ENCODE data around the gene OR10A4. TPM values are rescaled to one million over a fixed set of nuclear protein-coding genes. Genes with fewer than 3 reads are reported as not detected.

Gene OR10A4
- polyA plus RNA-seq, 4 donors: not detected

- H3K27me3 ChIP-seq (ENCODE audit: control insufficient read depth in 3 of 3, insufficient read depth in 3 of 3, low read length in 3 of 3): no peaks in the 10 kb centered on the region
- H3K4me1 ChIP-seq (ENCODE audit: control insufficient read depth in 3 of 3, insufficient read depth in 2 of 3, low read depth in 1 of 3, low read length in 2 of 3): peaks cover 0 to 7% (median 0%) of the 10 kb centered on the region in 3 donors
- WGBS, 3 donors: 7 to 13% (median 13%) methylated on average over 11 of the region's 11 CpGs
- no peaks in the 10 kb centered on the region for H3K9me3 ChIP-seq (ENCODE audit: control insufficient read depth in 2 of 2, insufficient read depth in 1 of 2, low read depth in 1 of 2, low read length in 1 of 2)
- peak overlapping the region in 2 of 3 donors; percentile 58 to 92 for H3K27ac ChIP-seq (ENCODE audit: low read depth in 1 of 3, low read length in 2 of 3)
- peak; percentile 10 to 34 for DNase-seq
- peaks cover 0 to under 1% (median 0%) of the 10 kb centered on the region in 3 donors for H3K36me3 ChIP-seq (ENCODE audit: control insufficient read depth in 3 of 3, insufficient read depth in 2 of 3, low read depth in 1 of 3, low read length in 3 of 3)
- H3K4me3 ChIP-seq (ENCODE audit: low read depth in 1 of 3, low read length in 3 of 3): peak overlapping the region; percentile 37 to 84 (median 61)
- FAIRE-seq: no peak
Observed at GRCh38 chr11:6927030-6927617, 50.7 kb downstream of the OR10A4 start.

Other genes starting within 250 kb of the OR10A4 start
- gene DCHS1, start 220.8 kb upstream of the OR10A4 start, polyA plus RNA-seq: 10 to 100 TPM in 1 of 4 donors, 1 to 10 TPM in 1, under 1 TPM in 2; under 0.01 to 10.7 (median 3.6) TPM
- 10 to 100 TPM; 17.8 to 64.5 (median 34.2) TPM for gene MRPL17, start 193.3 kb upstream of the OR10A4 start, polyA plus RNA-seq
- under 1 TPM in 2 of 4 donors, not detected in 2; 0.07 to 0.09 TPM for gene OR2AG2, start 104.6 kb upstream of the OR10A4 start, polyA plus RNA-seq
- under 1 TPM in 1 of 4 donors, not detected in 3; 0.01 TPM for gene OR2AG1, start 93.6 kb upstream of the OR10A4 start, polyA plus RNA-seq
- under 1 TPM in 1 of 4 donors, not detected in 3; 0.03 TPM for gene OR6A2, start 76.9 kb upstream of the OR10A4 start, polyA plus RNA-seq
- gene OR10A5, start 30.9 kb upstream of the OR10A4 start, polyA plus RNA-seq: not detected
- gene OR10A2, start 13.6 kb upstream of the OR10A4 start, polyA plus RNA-seq: under 1 TPM in 1 of 4 donors, not detected in 3; 0.03 TPM
- gene OR2D2, start 15.9 kb downstream of the OR10A4 start, polyA plus RNA-seq: not detected
- gene OR2D3, start 44.4 kb downstream of the OR10A4 start, polyA plus RNA-seq: not detected
- 1 to 10 TPM in 2 of 4 donors, under 1 TPM in 2; 0.45 to 7.1 (median 1.4) TPM for gene ZNF215, start 49.8 kb downstream of the OR10A4 start, polyA plus RNA-seq
- 1 to 10 TPM in 1 of 4 donors, under 1 TPM in 2, not detected in 1; 0.27 to 6.8 (median 0.97) TPM for gene ZNF214, start 143.7 kb downstream of the OR10A4 start, polyA plus RNA-seq
- gene NLRP14, start 143.9 kb downstream of the OR10A4 start, polyA plus RNA-seq: under 1 TPM in 2 of 4 donors, not detected in 2; 0.03 to 0.97 TPM
- gene RBMXL2, start 212.4 kb downstream of the OR10A4 start, polyA plus RNA-seq: under 1 TPM in 2 of 4 donors, not detected in 2; 0.06 to 0.47 TPM

All from small intestine (tissue), 7 donors.